KBM-7 (cell line): ENCODE results near the gene SLC52A3.
"Not testable (repeated sequence)": the region's sequence is repeated elsewhere in the genome, so short reads cannot be mapped to it uniquely, and the experiment has no call there.

Source experiments
- DNase-seq: peaks from one replicate; pipeline ENCODE4 v3.0.0-alpha.2; 2015
- in situ Hi-C: fragments of 300-500 bp; cut with MboI; formaldehyde crosslinking; loops from 2 replicates; pipeline ENCODE4 v1.14.3; 2020; ENCODE audit warnings: low sequenced_read_pairs, low pct_unique_long_range_greater_than_20kb, mixed read lengths

Gene SLC52A3

GRCh38 chr20:768426-768978, at the start of gene SLC52A3:
TSS of gene SLC52A3 (minus strand) at chr20:768500. CDS start at chr20:765774, 2,726 bp downstream.
- in situ Hi-C loops, result no loop called here
- DNase-seq, result peak; percentile 60

GRCh38 chr20:815914-816606, 47.8 kb upstream of the SLC52A3 start:
- in situ Hi-C loops, result loop anchor here (10.0 kb wide), 1 partner anchor 139 kb away; no protein-coding TSS in a partner anchor
- DNase-seq, result peak; percentile 77

- in situ Hi-C loops, result loop anchor here (10.0 kb wide), 1 partner anchor 140 kb away; no protein-coding TSS in a partner anchor
- DNase-seq, result no peak
These were observed 46.9 kb upstream of the SLC52A3 start for GRCh38 chr20:815226-815625.

GRCh38 chr20:813390-813789, 45.1 kb upstream of the SLC52A3 start:
- in situ Hi-C loops, result loop anchor here (10.0 kb wide), 1 partner anchor 141 kb away; no protein-coding TSS in a partner anchor
- no peak for DNase-seq

GRCh38 chr20:812435-812814, 44.1 kb upstream of the SLC52A3 start:
- in situ Hi-C loops, result loop anchor here (10.0 kb wide), 1 partner anchor 142 kb away; no protein-coding TSS in a partner anchor
- DNase-seq, result not testable (repeated sequence)

- in situ Hi-C loops, result loop anchor here (10.0 kb wide), 1 partner anchor 143 kb away; no protein-coding TSS in a partner anchor
- DNase-seq, result not testable (repeated sequence)
These were observed 43.6 kb upstream of the SLC52A3 start for GRCh38 chr20:811776-812434.

- DNase-seq, result peak; percentile 32
These were observed 37.4 kb upstream of the SLC52A3 start for GRCh38 chr20:805713-806112.

GRCh38 chr20:801678-802077, 33.4 kb upstream of the SLC52A3 start:
- in situ Hi-C loops, result no loop called here
- DNase-seq, result no peak

More at GRCh38 chr20:805713-806112, 37.4 kb upstream of the SLC52A3 start:
- in situ Hi-C loops, result no loop called here

- DNase-seq, result not testable (repeated sequence)
These were observed 31.7 kb upstream of the SLC52A3 start for GRCh38 chr20:800026-800425.

GRCh38 chr20:798746-799145, 30.4 kb upstream of the SLC52A3 start:
- in situ Hi-C loops, DNase-seq: not testable (repeated sequence)

More at GRCh38 chr20:800026-800425, 31.7 kb upstream of the SLC52A3 start:
- in situ Hi-C loops, result not testable (repeated sequence)

- DNase-seq, result no peak
- in situ Hi-C loops, result no loop called here
These were observed 28.6 kb upstream of the SLC52A3 start for GRCh38 chr20:796921-797320.

- in situ Hi-C loops, result no loop called here
- no peak for DNase-seq
These were observed 23.9 kb upstream of the SLC52A3 start for GRCh38 chr20:792248-792647.

- no peak for DNase-seq
- in situ Hi-C loops, result no loop called here
These were observed 22.8 kb upstream of the SLC52A3 start for GRCh38 chr20:791056-791455.

- in situ Hi-C loops, result no loop called here
- no peak for DNase-seq
These were observed 19.5 kb upstream of the SLC52A3 start for GRCh38 chr20:787825-788224.

GRCh38 chr20:779771-780170, 11.5 kb upstream of the SLC52A3 start:
- no peak for DNase-seq
- in situ Hi-C loops, result no loop called here

- in situ Hi-C loops, result no loop called here
- no peak for DNase-seq
These were observed 7.9 kb upstream of the SLC52A3 start for GRCh38 chr20:776165-776564.

GRCh38 chr20:775679-776135, 7.4 kb upstream of the SLC52A3 start:
- no peak for DNase-seq
- in situ Hi-C loops, result no loop called here

- DNase-seq, result no peak
- in situ Hi-C loops, result no loop called here
These were observed 6.4 kb upstream of the SLC52A3 start for GRCh38 chr20:774660-775057.

- in situ Hi-C loops, result no loop called here
These were observed 5.8 kb upstream of the SLC52A3 start for GRCh38 chr20:774016-774659.

More at GRCh38 chr20:774016-774659, 5.8 kb upstream of the SLC52A3 start:
- DNase-seq, result peak; percentile 79
